ENCODE results near the gene ZNF436. TPM values are rescaled to one million over a fixed set of nuclear protein-coding genes. Genes with fewer than 3 reads are reported as not detected.

ZNF436 gene
- total RNA-seq, 2 donors from 2014 or later = 3.1 to 3.3 TPM

Other genes starting within 250 kb of the ZNF436 start
- 10 to 100 TPM; 24.7 to 27.3 TPM for gene LUZP1, start 201.0 kb downstream of the ZNF436 start, total RNA-seq
- not detected for gene HTR1D, start 152.3 kb downstream of the ZNF436 start, total RNA-seq
- gene HNRNPR, start 25.6 kb downstream of the ZNF436 start, total RNA-seq = 100 to 1,000 TPM; 104 to 119 TPM
- 10 to 100 TPM; 12.3 to 13.5 TPM for gene TCEA3, start 54.9 kb upstream of the ZNF436 start, total RNA-seq
- 1 to 10 TPM; 1.5 to 6.4 TPM for gene ASAP3, start 114.3 kb upstream of the ZNF436 start, total RNA-seq
- 1 to 10 TPM; 5.4 TPM for gene E2F2, start 161.4 kb upstream of the ZNF436 start, total RNA-seq
- 10 to 100 TPM in 1 of 2 donors, 1 to 10 TPM in 1; 8.6 to 10.7 TPM for gene ID3, start 189.7 kb upstream of the ZNF436 start, total RNA-seq

Measured in T-helper 17 cell (primary cell).